MCF 10A (cell line): Measurements from ENCODE around the gene ABCG1. TPM values are rescaled to one million over a fixed set of nuclear protein-coding genes. Genes with fewer than 3 reads are reported as not detected.

Experiments used
- BruUV-seq: library from RNA; stranded (reverse); fragments of 400-500 nt; replicated peaks from 2 replicates; lab custom pipeline; 2021; lab: Mats Ljungman, UMichigan
- CTCF ChIA-PET: fragments of 300-600 bp; sonication (Branson Sonifier 250); formaldehyde crosslinking; extraction: SDS; loops from one replicate; lab custom pipeline; 2021; ENCODE audit warnings: antibody characterized with exemption, inconsistent platforms; lab: Yijun Ruan, JAX
- POLR2A ChIA-PET: fragments of 300-600, 350-650 bp; sonication (Branson Sonifier 250); formaldehyde crosslinking; extraction: SDS; loops from one replicate; lab custom pipeline; 2020; ENCODE audit warnings: antibody characterized with exemption, inconsistent platforms; lab: Yijun Ruan, JAX
- DNase-seq: peaks from one replicate; pipeline ENCODE4 v3.0.0-alpha.2; 2018; ENCODE audit not compliant: unreplicated experiment
- H3K27ac Mint-ChIP-seq: one replicate; pipeline ENCODE4 v1.8.0; 2022; ENCODE audit warnings: mild to moderate bottlenecking, low read depth, mixed read lengths; ENCODE audit not compliant: unreplicated experiment
- H3K27me3 Mint-ChIP-seq: one replicate; pipeline ENCODE4 v1.8.0; 2022; ENCODE audit warnings: mixed read lengths; ENCODE audit not compliant: insufficient read depth, unreplicated experiment
- H3K36me3 Mint-ChIP-seq: one replicate; pipeline ENCODE4 v1.8.0; 2022; ENCODE audit warnings: mild to moderate bottlenecking, moderate library complexity, mixed read lengths; ENCODE audit not compliant: insufficient read depth, unreplicated experiment
- H3K4me1 Mint-ChIP-seq: one replicate; pipeline ENCODE4 v1.8.0; 2022; ENCODE audit warnings: mixed read lengths; ENCODE audit not compliant: insufficient read depth, unreplicated experiment
- H3K4me3 Mint-ChIP-seq: one replicate; pipeline ENCODE4 v1.8.0; 2022; ENCODE audit warnings: mild to moderate bottlenecking, moderate library complexity, mixed read lengths; ENCODE audit not compliant: unreplicated experiment
- H3K9me3 Mint-ChIP-seq: one replicate; pipeline ENCODE4 v1.8.0; 2022; ENCODE audit warnings: mixed read lengths; ENCODE audit not compliant: unreplicated experiment
- intact Hi-C: fragments of 100-400 bp; cut with micrococcal nuclease; formaldehyde crosslinking; loops from 2 replicates; pipeline ENCODE4 v1.14.1; 2022
- total RNA-seq: library from RNA; stranded (reverse); gene quantifications from 2 replicates; pipeline ENCODE4 v1.2.3, GENCODE V29; 2022
- TF ChIP-seq, protein P1 (sequence below): fragments of 200-600 bp; IDR thresholded peaks from one replicate; pipeline ENCODE4 v1.8.0; 2022; ENCODE audit warnings: antibody characterized with exemption, mild to moderate bottlenecking; ENCODE audit not compliant: unreplicated experiment

ABCG1 gene
- total RNA-seq, 1 experiment from 2014 or later, result 25.5 TPM

DNA sequence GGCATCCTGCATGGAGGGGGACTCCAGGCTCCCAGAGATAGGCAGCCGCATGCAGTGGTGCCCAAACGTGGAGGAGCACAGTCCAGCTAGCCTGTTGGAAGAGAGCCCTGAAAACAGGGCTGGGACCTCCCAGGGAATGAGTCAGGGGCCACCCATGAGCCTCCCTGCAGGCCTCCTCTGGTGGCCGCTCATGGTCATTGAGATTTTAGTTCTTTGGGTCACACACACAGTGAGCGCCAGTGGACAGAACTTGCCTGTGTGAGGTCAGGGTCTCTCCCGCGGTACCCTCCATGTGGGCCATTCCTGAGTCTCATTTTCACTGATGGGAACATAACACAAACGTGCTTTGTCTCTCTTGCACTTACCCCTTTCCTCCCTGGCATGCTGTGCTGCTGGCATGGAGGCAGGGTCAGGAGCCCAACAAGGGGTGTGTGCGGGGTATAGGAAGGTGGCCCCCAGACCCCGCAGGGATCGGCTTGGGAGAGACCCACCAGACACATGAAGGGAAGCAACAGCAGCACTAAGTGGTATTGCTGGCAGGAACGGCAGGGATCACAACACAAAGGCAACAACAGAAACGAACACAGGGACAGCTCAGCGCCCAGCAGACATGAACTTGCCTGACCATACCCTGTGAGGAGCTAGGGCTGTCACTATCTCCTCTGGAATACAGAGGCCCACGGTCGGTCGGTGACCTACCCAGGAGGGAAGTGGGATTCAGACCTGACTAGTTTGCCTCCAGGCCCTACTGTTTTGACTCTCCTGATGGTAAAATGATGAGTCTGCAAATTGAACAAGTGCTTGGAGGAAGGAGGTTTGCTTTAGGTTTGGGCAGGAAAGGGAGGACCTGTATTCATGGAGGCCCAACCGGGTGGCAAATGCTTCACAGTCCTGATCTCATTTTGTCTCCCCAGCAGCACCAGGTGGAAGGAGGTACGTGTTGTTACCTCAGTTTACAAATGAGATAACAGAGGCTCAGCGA is 31.8 kb downstream of the ABCG1 start:
- no peaks in the 10 kb centered on the region for H3K27me3 Mint-ChIP-seq
- no peak overlapping the region for H3K27ac Mint-ChIP-seq
- no peak overlapping the region for H3K4me3 Mint-ChIP-seq
- DNase-seq, result no peak
- H3K9me3 Mint-ChIP-seq, result no peaks in the 10 kb centered on the region
- intact Hi-C loops, result no loop called here
- TF ChIP-seq, protein P1, sequence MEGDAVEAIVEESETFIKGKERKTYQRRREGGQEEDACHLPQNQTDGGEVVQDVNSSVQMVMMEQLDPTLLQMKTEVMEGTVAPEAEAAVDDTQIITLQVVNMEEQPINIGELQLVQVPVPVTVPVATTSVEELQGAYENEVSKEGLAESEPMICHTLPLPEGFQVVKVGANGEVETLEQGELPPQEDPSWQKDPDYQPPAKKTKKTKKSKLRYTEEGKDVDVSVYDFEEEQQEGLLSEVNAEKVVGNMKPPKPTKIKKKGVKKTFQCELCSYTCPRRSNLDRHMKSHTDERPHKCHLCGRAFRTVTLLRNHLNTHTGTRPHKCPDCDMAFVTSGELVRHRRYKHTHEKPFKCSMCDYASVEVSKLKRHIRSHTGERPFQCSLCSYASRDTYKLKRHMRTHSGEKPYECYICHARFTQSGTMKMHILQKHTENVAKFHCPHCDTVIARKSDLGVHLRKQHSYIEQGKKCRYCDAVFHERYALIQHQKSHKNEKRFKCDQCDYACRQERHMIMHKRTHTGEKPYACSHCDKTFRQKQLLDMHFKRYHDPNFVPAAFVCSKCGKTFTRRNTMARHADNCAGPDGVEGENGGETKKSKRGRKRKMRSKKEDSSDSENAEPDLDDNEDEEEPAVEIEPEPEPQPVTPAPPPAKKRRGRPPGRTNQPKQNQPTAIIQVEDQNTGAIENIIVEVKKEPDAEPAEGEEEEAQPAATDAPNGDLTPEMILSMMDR, result no peak
- H3K4me1 Mint-ChIP-seq, result peaks cover 4% of the 10 kb centered on the region
- CTCF ChIA-PET, result no interaction called here
- POLR2A ChIA-PET, result no interaction called here
- BruUV-seq, result no TSS peak
- no peaks in the 10 kb centered on the region for H3K36me3 Mint-ChIP-seq

DNA sequence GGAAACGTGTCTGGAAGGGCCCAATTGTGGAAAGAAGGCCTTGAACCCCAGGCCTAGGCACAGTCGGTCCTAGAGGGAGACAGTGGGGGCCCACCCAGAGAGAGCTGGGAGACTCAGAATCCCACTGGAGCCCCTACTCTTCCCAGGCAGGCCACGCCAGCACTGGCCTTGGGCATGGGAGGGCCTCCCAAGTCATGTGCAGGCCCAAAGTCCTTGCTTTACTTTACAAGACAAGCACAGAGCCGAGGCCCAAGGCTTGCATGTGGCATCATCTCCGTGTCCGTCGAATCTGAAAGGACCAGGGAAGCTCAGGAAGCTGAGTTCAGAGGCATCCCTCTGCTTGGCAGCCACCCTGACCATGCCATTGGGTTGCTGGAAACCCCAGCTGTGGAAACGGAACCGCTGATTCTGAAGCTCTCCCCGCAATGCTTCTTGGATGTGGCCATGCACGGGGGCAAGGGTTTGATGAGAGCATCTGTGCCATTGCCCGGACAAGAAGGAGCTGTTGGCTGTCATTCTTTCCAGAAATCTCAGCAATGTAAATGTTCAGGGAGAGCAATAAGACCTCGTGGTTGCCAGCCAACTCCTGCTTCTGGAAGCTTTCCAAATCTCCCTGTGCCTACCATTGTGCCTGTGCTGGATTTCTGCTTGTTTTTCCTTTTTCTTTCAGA is 32.8 kb downstream of the ABCG1 start:
- Mint-ChIP-seq H3K9me3 (no peaks in the 10 kb centered on the region), H3K27me3 (no peaks in the 10 kb centered on the region), H3K36me3 (no peaks in the 10 kb centered on the region), H3K4me1 (no peaks in the 10 kb centered on the region), H3K27ac (no peak overlapping the region), H3K4me3 (no peak overlapping the region)
- DNase-seq, result no peak
- intact Hi-C loops, result no loop called here
- POLR2A ChIA-PET, result no interaction called here
- TF ChIP-seq, protein P1, result no peak
- CTCF ChIA-PET, result no interaction called here
- no TSS peak for BruUV-seq

DNA sequence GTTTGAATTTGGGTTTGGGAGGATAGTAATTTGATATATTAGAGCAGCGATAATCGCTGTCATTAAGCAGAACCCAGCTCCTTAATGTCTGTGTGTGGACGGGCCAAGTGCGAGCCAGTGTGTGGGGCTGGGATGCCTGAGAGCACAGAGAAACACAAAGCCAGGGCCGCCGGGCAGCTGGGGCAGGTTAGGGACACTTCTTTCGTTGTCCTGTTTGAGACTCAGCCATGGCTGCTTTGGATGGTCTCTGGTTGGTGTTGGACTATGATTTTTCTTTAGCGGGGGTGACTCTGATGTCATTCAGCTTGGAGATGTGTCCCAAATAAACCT is 33.4 kb downstream of the ABCG1 start:
- Mint-ChIP-seq H3K27me3 (no peaks in the 10 kb centered on the region), H3K9me3 (no peaks in the 10 kb centered on the region), H3K4me1 (peaks cover 2% of the 10 kb centered on the region), H3K27ac (no peak overlapping the region), H3K4me3 (no peak overlapping the region), H3K36me3 (no peaks in the 10 kb centered on the region)
- POLR2A ChIA-PET, result no interaction called here
- BruUV-seq, result no TSS peak
- intact Hi-C loops, result no loop called here
- CTCF ChIA-PET, result interaction anchor here (1.1 kb wide), 1 partner anchor 18 kb away, joined by 3 read pairs; no protein-coding TSS in a partner anchor
- TF ChIP-seq, protein P1, result no peak
- no peak for DNase-seq

DNA sequence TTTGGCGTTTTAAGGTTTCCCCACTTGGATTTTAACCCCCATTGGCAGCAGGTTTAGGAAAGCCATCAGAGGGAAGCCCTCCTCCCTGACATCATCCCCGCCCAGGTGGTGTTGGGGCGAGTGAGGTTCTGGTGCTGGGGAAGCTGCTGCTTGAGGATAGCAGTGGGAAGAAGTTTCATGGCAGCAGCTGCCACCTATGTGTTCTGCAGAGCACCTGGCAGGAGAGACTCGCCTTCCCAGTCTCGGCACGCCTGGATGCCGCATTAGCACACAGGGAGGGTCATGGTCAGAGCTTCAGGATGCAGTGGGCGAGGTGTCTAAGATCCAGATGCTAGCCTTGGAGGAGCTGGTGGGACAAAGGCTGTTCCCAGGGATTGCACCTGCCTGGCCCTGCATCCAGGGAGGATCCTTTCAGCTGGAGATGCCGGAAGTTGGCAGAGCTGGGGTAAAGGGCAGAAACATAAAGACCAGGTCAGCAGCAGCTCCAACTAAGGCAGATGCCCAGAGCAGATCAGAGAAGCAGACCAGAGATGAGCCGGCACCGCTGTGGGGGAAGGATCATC is 33.9 kb downstream of the ABCG1 start:
- TF ChIP-seq, protein P1, result no peak
- no peak for DNase-seq
- ChIA-PET POLR2A (no interaction called here), CTCF (interaction anchor here (0.7 to 1.1 kb wide), 2 partner anchors 19 to 1748 kb away, joined by 3 read pairs; no protein-coding TSS in a partner anchor)
- peaks cover 8% of the 10 kb centered on the region for H3K4me1 Mint-ChIP-seq
- H3K27ac Mint-ChIP-seq, result no peak overlapping the region
- H3K9me3 Mint-ChIP-seq, result no peaks in the 10 kb centered on the region
- intact Hi-C loops, result no loop called here
- H3K36me3 Mint-ChIP-seq, result no peaks in the 10 kb centered on the region
- no peaks in the 10 kb centered on the region for H3K27me3 Mint-ChIP-seq
- H3K4me3 Mint-ChIP-seq, result no peak overlapping the region
- no TSS peak for BruUV-seq
